Measurements from ENCODE around the gene ST6GAL1. TPM values are rescaled to one million over a fixed set of nuclear protein-coding genes. Genes with fewer than 3 reads are reported as not detected.
A peak's percentile ranks its signal among the peaks of the same experiment; 100 is the strongest.

The ST6GAL1 gene
- total and polyA plus RNA-seq, 2 of the 8 experiments (the other 6 are each of a cell fraction or from before 2014, with no cell fraction given), result 62.8 to 80.9 TPM

DNA sequence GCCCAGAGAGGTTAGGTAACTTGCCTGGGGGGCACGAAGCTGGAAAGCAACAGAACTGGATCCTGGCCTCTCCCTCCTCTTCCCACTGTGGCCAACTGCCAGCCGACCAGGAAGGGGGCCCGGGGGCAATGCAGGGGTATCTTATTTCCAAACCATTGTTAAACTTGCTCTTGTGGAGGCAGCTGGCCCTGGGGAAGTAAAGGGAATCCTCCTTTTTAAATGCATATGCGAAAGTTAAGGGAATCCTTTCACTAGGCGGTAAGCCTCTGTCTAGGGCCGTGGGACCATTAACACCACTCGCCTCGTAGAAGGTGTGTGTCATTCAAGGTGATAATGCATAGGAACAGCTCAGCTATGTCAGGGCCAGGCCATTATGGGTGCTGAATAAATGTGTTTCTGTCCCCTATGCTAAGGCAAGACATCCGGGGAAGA is 68.6 kb downstream of the ST6GAL1 start (continued):
- no peak for TF ChIP-seq RBBP5 (IDR thresholded peaks at IDR 0.05; ENCODE audit: borderline replicate concordance, low read depth, low read length)
- peak; percentile 68 for TF ChIP-seq TBP (IDR thresholded peaks at IDR 0.05; ENCODE audit: low read depth, low read length)
- TF ChIP-seq TAF1 (IDR thresholded peaks at IDR 0.05; ENCODE audit: low read depth, low read length), result peak; percentile 67
- TF ChIP-seq, protein P1, sequence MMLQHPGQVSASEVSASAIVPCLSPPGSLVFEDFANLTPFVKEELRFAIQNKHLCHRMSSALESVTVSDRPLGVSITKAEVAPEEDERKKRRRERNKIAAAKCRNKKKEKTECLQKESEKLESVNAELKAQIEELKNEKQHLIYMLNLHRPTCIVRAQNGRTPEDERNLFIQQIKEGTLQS (IDR thresholded peaks at IDR 0.05; ENCODE audit: insufficient read depth, low read depth, low read length), result no peak
- TF ChIP-seq SP1 (IDR thresholded peaks at IDR 0.05; ENCODE audit: low read depth, low read length), result peak; percentile 69; the same call in 1 of the 2 replicates
- TF ChIP-seq BACH1 (IDR thresholded peaks at IDR 0.05; ENCODE audit: low read length), result no peak
- TF ChIP-seq KDM4A (IDR thresholded peaks at IDR 0.05; ENCODE audit: low read depth, low read length, severe bottlenecking), result no peak
- no peak for TF ChIP-seq HDAC6 (IDR thresholded peaks at IDR 0.05; ENCODE audit: low read depth, low read length)
- peak; percentile 45; the same call in 1 of the 2 replicates for TF ChIP-seq TEAD4 (IDR thresholded peaks at IDR 0.05; ENCODE audit: low read depth, low read length)
- no peak for TF ChIP-seq SIRT6 (IDR thresholded peaks at IDR 0.05; ENCODE audit: low read length)
- TF ChIP-seq, protein P2, sequence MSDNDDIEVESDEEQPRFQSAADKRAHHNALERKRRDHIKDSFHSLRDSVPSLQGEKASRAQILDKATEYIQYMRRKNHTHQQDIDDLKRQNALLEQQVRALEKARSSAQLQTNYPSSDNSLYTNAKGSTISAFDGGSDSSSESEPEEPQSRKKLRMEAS (IDR thresholded peaks at IDR 0.05), result peak; percentile 19; the same call in 1 of the 2 replicates
- TF ChIP-seq, protein P3, sequence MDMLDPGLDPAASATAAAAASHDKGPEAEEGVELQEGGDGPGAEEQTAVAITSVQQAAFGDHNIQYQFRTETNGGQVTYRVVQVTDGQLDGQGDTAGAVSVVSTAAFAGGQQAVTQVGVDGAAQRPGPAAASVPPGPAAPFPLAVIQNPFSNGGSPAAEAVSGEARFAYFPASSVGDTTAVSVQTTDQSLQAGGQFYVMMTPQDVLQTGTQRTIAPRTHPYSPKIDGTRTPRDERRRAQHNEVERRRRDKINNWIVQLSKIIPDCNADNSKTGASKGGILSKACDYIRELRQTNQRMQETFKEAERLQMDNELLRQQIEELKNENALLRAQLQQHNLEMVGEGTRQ (IDR thresholded peaks at IDR 0.05; ENCODE audit: low read length), result no peak
- TF ChIP-seq HDAC2 (IDR thresholded peaks at IDR 0.05; ENCODE audit: borderline replicate concordance in 1 of 2, low read depth in 2 of 2, low read length in 2 of 2), result peak; percentile 45 to 91; a peak in 2 of 4 replicates
- TF ChIP-seq PHF8 (conservative IDR thresholded peaks at IDR 0.05; ENCODE audit: low read depth, low read length), result 0 out of 2 replicates have a peak, but pooled peaks have one; percentile 24
- TF ChIP-seq SRF (IDR thresholded peaks at IDR 0.05; ENCODE audit: low read depth, low read length), result no peak
- TF ChIP-seq NANOG (IDR thresholded peaks at IDR 0.05; ENCODE audit: insufficient read depth, low read depth, low read length, poor library complexity, severe bottlenecking), result peak; percentile 86
- TF ChIP-seq, protein P4, sequence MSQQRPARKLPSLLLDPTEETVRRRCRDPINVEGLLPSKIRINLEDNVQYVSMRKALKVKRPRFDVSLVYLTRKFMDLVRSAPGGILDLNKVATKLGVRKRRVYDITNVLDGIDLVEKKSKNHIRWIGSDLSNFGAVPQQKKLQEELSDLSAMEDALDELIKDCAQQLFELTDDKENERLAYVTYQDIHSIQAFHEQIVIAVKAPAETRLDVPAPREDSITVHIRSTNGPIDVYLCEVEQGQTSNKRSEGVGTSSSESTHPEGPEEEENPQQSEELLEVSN (IDR thresholded peaks at IDR 0.05), result no peak

Measured in H1 (cell line).